ENCODE results near the gene POF1B. TPM values are rescaled to one million over a fixed set of nuclear protein-coding genes. Genes with fewer than 3 reads are reported as not detected.

Gene POF1B
- polyA plus RNA-seq, 1 of the 3 experiments (the other 2 are of a cell fraction), result not detected

DNA sequence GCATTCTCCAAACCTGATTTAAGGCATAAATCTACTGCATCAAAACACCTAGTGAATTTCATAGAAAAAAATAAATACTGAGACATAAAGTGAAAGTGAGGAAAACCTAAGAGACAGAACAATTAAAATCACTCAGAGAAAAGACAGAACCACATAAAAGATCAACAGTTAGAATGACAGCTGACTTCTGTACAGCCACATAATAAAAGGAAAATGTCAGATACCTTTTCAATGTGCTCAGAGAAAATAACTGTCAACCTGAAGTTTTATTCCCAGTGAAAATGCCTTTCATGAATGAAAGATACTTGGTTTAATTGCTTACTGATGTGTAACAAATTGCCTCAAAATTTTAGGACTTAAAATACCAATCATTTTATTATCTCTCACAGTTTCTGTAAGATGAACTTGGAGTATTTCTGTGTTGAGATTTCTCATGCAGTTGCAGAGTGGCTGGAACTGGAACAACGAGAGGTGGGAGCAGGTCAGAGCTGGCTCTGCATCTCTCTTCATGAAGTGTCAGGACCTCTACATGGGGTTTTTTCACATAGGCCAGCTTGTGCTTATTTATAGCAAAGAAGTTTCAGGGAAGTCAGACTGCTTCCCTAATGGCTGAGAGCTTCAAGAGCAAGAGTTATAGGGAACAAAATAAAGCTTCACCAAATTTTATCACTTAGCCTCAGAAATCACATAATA lies 11.9 kb upstream of the POF1B start:
- no peak for TF ChIP-seq RXRA (IDR thresholded peaks at IDR 0.05; ENCODE audit: borderline replicate concordance, low read depth)
- no peak for TF ChIP-seq FOSL2 (IDR thresholded peaks at IDR 0.05; ENCODE audit: borderline replicate concordance, low read depth)
- no peak for TF ChIP-seq YY1 (IDR thresholded peaks at IDR 0.05; ENCODE audit: low read depth)
- no peak for TF ChIP-seq EP300 (IDR thresholded peaks at IDR 0.05; ENCODE audit: borderline replicate concordance in 1 of 2, low read depth in 1 of 2, low read length in 1 of 2)
- no peak for TF ChIP-seq GATA2 (CRISPR knock-in tag; IDR thresholded peaks at IDR 0.05)
- TF ChIP-seq, protein P1, sequence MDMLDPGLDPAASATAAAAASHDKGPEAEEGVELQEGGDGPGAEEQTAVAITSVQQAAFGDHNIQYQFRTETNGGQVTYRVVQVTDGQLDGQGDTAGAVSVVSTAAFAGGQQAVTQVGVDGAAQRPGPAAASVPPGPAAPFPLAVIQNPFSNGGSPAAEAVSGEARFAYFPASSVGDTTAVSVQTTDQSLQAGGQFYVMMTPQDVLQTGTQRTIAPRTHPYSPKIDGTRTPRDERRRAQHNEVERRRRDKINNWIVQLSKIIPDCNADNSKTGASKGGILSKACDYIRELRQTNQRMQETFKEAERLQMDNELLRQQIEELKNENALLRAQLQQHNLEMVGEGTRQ (IDR thresholded peaks at IDR 0.05; ENCODE audit: borderline replicate concordance, low read depth, low read length), result no peak
- TF ChIP-seq RCOR1 (IDR thresholded peaks at IDR 0.05; ENCODE audit: low read length), result no peak
- no peak for TF ChIP-seq SMC3 (IDR thresholded peaks at IDR 0.05; ENCODE audit: low read depth, low read length)
- no peak for TF ChIP-seq ELF1 (IDR thresholded peaks at IDR 0.05)
- no peak for TF ChIP-seq GABPA (IDR thresholded peaks at IDR 0.05; ENCODE audit: low read depth)
- TF ChIP-seq POLR2AphosphoS5 (IDR thresholded peaks at IDR 0.05; ENCODE audit: low read depth, low read length), result no peak
- TF ChIP-seq TCF12 (IDR thresholded peaks at IDR 0.05), result no peak
- TF ChIP-seq, protein P2, sequence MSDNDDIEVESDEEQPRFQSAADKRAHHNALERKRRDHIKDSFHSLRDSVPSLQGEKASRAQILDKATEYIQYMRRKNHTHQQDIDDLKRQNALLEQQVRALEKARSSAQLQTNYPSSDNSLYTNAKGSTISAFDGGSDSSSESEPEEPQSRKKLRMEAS (IDR thresholded peaks at IDR 0.05; ENCODE audit: low read depth), result no peak
- no peak for TF ChIP-seq MXI1 (IDR thresholded peaks at IDR 0.05; ENCODE audit: low read depth, low read length)
- no peak for TF ChIP-seq TEAD4 (IDR thresholded peaks at IDR 0.05; ENCODE audit: borderline replicate concordance, insufficient read depth)
- TF ChIP-seq, protein P3, sequence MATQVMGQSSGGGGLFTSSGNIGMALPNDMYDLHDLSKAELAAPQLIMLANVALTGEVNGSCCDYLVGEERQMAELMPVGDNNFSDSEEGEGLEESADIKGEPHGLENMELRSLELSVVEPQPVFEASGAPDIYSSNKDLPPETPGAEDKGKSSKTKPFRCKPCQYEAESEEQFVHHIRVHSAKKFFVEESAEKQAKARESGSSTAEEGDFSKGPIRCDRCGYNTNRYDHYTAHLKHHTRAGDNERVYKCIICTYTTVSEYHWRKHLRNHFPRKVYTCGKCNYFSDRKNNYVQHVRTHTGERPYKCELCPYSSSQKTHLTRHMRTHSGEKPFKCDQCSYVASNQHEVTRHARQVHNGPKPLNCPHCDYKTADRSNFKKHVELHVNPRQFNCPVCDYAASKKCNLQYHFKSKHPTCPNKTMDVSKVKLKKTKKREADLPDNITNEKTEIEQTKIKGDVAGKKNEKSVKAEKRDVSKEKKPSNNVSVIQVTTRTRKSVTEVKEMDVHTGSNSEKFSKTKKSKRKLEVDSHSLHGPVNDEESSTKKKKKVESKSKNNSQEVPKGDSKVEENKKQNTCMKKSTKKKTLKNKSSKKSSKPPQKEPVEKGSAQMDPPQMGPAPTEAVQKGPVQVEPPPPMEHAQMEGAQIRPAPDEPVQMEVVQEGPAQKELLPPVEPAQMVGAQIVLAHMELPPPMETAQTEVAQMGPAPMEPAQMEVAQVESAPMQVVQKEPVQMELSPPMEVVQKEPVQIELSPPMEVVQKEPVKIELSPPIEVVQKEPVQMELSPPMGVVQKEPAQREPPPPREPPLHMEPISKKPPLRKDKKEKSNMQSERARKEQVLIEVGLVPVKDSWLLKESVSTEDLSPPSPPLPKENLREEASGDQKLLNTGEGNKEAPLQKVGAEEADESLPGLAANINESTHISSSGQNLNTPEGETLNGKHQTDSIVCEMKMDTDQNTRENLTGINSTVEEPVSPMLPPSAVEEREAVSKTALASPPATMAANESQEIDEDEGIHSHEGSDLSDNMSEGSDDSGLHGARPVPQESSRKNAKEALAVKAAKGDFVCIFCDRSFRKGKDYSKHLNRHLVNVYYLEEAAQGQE (IDR thresholded peaks at IDR 0.05; ENCODE audit: low read depth, low read length), result no peak
- TF ChIP-seq EZH2phosphoT487 (IDR thresholded peaks at IDR 0.05; ENCODE audit: borderline replicate concordance, low read depth), result no peak
- no peak for TF ChIP-seq FOXM1 (IDR thresholded peaks at IDR 0.05; ENCODE audit: low read depth)
- H3K4me1 ChIP-seq (ENCODE audit: control insufficient read depth in 1 of 2, insufficient read depth in 2 of 2, low read depth in 1 of 2, low read length in 1 of 2), result no peaks in the 10 kb centered on the region
- CTCF ChIA-PET, result no interaction called here
- WGBS (ENCODE audit: low lambda C conversion rate), result 0% methylated on average over 1 of the region's 1 CpG
- no peaks in the 10 kb centered on the region for H3K27me3 ChIP-seq (ENCODE audit: insufficient read depth)
- POLR2A ChIA-PET, result no interaction called here
- no peaks in the 10 kb centered on the region for H3K36me3 ChIP-seq (replicated peaks in 1 of 2; ENCODE audit: control insufficient read depth in 1 of 2, insufficient read depth in 2 of 2, low read length in 1 of 2)
- H3F3A ChIP-seq (replicated peaks; ENCODE audit: insufficient read depth), result no peaks in the 10 kb centered on the region
- H3K27ac ChIP-seq (ENCODE audit: low read depth in 2 of 2, low read length in 1 of 2), result no peak overlapping the region
- DNase-seq, result no peak
- no peak overlapping the region for H2AFZ ChIP-seq (ENCODE audit: low read depth)
- H3K4me3 ChIP-seq (ENCODE audit: low read depth in 2 of 2, low read length in 1 of 2), result no peak overlapping the region
- no peaks in the 10 kb centered on the region for H3K79me2 ChIP-seq (ENCODE audit: insufficient read depth)
- no peak overlapping the region for H3K4me2 ChIP-seq
- H3K9ac ChIP-seq, result no peak overlapping the region
- no peaks in the 10 kb centered on the region for H3K9me3 ChIP-seq
- H3K9me2 ChIP-seq, result no peaks in the 10 kb centered on the region
- H4K20me1 ChIP-seq (ENCODE audit: insufficient read depth), result no peaks in the 10 kb centered on the region
